ENCODE measurements around the gene HSD17B12.

GRCh38 chr11:43693731-43694130, 13.2 kb downstream of the HSD17B12 start:
- no peak for TF ChIP-seq CTCF (conservative IDR thresholded peaks at IDR 0.05)
- TF ChIP-seq ZFX (IDR thresholded peaks at IDR 0.05) = no peak

Data from C4-2B (cell line).